SK-N-SH treated with all-trans-retinoic acid at 6 μM for 48 hours (cell line): Measurements from ENCODE around the gene S100A16.

Experiments used
- ARNTL ChIP-seq: fragments of 450-650 bp; formaldehyde crosslinking; IDR thresholded peaks from 2 replicates; pipeline ENCODE4 v1.5.0; 2020; ENCODE audit warnings: low read depth, mild to moderate bottlenecking, moderate library complexity, borderline replicate concordance
- CREB5 ChIP-seq: fragments of 250-450 bp; sonication (Bioruptor Pico); IDR thresholded peaks from 2 replicates; pipeline ENCODE4 v1.5.1; 2020; ENCODE audit warnings: low read depth, mild to moderate bottlenecking, moderate library complexity
- PPARA ChIP-seq: fragments of 250-450 bp; sonication (Bioruptor Pico); IDR thresholded peaks from 2 replicates; pipeline ENCODE4 v1.5.0; 2020; ENCODE audit warnings: mild to moderate bottlenecking, borderline replicate concordance
- SNAI2 ChIP-seq: fragments of 250-450 bp; sonication (Bioruptor Pico); IDR thresholded peaks from 2 replicates; pipeline ENCODE4 v1.5.0; 2020; ENCODE audit warnings: mild to moderate bottlenecking, moderate library complexity
- TSHZ2 ChIP-seq: fragments of 250-450 bp; sonication (Bioruptor Pico); IDR thresholded peaks from 2 replicates; pipeline ENCODE4 v1.5.0; 2020; ENCODE audit warnings: mild to moderate bottlenecking, moderate library complexity
- ZFP3 ChIP-seq: fragments of 250-450 bp; sonication (Bioruptor Pico); IDR thresholded peaks from 2 replicates; pipeline ENCODE4 v1.5.0; 2020; ENCODE audit warnings: mild to moderate bottlenecking, moderate library complexity
- ZFP30 ChIP-seq: fragments of 450-650 bp; formaldehyde crosslinking; IDR thresholded peaks from 2 replicates; pipeline ENCODE4 v1.5.0; 2022; ENCODE audit warnings: mild to moderate bottlenecking, moderate library complexity

GRCh38 chr1:153611356-153611755, 1.6 kb downstream of the S100A16 start:
- TF ChIP-seq CREB5 (CRISPR knock-in tag): no peak
- TF ChIP-seq SNAI2 (CRISPR knock-in tag): no peak
- TF ChIP-seq ARNTL: no peak
- TF ChIP-seq ZFP3 (CRISPR knock-in tag): no peak
- no peak for TF ChIP-seq TSHZ2 (CRISPR knock-in tag)
- TF ChIP-seq ZFP30 (CRISPR knock-in tag): no peak
- TF ChIP-seq PPARA (CRISPR knock-in tag): no peak
